GM18498 (cell line): ENCODE data around the gene PCNX4.
"Not testable (repeated sequence)": the region's sequence is repeated elsewhere in the genome, so short reads cannot be mapped to it uniquely, and the experiment has no call there.

Source experiments
- ATAC-seq: cut with Tn5 transposase; IDR thresholded peaks from one replicate; pipeline ENCODE4 v1.9.1; 2021; ENCODE audit warnings: mild to moderate bottlenecking, moderate library complexity; ENCODE audit not compliant: unreplicated experiment

The PCNX4 gene

DNA sequence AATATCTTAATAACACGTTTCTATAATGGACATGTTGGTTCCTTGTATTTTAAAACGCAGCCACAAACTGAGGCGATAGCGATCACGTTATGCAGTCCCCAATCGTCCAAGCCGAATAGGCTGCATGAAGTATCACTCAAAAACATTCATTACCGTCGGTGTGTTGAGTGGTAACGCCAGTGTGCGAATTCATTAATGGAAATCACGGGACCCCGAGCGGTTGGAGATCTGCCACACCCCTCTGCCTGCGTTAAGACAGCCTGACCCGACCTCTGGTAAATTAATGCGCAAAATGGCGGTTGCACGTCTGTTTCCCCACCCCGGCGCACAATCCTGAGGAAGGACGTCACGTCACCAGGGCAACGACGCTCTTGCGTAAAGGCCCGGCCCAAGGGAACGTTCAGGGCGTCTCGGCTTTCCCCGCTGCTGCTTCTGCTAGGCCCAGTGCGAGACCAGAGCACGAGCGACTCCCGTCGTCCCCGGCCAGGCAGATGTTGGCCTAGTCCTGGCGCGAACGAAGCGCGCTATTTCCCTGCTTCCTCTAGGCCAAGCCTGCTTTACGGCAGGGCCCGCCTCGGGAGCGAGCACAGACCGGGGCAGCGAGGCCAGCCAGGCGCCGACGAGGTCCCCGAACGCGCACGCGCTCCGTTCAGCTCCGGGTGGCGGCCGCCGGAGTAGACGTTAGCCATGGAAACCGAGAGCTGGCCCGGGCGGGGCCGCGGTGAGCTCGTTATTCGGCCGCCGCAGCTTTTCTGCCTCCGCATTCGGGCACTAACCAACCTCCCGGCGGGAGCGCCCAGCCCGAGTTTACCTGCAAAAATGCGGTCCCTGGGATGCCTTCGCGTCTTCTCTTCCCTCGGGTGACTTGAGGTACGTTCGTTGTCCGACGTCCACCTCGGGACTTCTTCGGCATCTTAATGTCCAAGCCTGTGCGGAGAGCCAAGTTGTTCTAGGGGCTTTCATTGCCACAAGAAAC is at the start of gene PCNX4:
Gene PCNX4, plus strand, starts transcription at position 374 of the 976 bp plus-strand sequence. CDS start 15,716 bp downstream, outside the sequence.
- peak; percentile 96 for ATAC-seq

DNA sequence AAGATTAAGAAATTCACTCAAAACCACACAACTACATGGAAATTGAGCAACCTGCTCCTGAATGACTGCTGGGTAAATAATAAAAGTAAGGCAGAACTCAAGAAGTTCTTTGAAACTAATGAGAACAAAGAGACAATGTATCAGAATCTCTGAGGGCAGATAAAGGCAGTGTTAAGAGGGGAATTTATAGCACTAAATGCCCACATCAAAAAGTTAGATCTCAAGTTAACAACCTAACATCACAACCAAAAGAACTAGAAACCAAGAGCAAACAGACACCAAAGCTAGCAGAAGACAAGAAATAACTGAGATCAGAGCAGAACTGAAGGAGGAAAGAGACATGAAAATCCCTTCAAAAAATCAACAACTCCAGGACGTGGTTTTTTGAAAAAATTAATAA is 43.7 kb upstream of the PCNX4 start:
- not testable (repeated sequence) for ATAC-seq

- no peak for ATAC-seq
These were observed 40.0 kb upstream of the PCNX4 start for GRCh38 chr14:60051721-60052221.

DNA sequence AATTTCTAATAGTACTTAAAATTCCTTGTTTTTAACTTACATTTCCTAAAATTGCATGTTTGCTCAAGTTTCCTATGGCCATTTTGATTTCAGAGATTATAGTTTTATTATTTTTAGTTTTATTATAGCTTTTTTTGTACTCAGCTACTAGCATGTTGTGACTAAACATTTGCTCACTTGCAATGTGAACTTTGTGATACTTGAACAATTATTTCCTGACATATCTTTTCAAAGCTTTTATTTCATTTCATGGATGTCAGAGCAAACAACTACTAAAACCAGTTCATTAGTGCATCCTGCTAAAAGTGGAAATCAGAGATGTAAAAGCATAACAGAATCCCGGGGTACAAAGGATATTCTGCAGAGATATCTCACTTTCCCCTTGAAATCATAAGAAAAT is 33.6 kb upstream of the PCNX4 start:
- no peak for ATAC-seq

- no peak for ATAC-seq
These were observed 30.4 kb upstream of the PCNX4 start for GRCh38 chr14:60061371-60061770.

GRCh38 chr14:60064491-60065072 is 27.1 kb upstream of the PCNX4 start:
- peak; percentile 68 for ATAC-seq

DNA sequence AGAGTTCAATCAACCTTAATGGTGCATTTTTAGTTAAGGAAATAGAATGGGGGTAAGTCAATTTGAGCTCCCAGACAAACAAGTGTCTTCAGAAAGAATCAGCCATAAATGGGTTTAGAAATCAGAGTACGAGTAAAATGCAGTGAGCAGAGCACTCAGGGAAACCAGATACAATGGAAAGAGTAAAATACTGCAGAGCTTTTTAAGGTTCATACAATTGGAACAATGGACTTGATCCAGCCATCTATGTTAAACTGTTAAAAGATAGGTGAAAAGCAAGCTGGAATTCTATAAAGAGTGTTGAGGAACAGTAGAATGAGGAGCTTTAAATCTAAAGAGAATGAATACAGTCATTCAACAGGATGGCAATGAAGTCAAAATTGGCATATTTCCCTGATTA is 23.8 kb upstream of the PCNX4 start:
- ATAC-seq = no peak

DNA sequence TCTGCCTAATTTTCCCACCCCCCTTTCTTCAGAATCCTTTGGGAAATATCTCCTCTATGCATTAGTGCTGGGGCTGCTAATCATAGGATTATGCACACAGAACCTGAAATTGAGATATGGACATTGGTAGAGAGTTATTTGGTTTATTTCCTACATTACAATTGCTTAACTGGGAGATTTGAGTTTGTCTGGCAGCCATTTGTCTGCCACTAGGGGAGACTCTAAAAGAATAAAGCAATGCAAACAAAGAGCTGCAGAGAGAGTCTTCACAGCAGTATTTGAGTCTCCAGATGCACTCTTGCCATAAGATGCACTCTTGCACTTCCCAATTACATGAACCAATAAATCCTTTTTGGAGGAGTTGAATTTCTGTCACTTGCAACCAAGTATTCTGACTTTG is 12.0 kb upstream of the PCNX4 start:
- no peak for ATAC-seq

DNA sequence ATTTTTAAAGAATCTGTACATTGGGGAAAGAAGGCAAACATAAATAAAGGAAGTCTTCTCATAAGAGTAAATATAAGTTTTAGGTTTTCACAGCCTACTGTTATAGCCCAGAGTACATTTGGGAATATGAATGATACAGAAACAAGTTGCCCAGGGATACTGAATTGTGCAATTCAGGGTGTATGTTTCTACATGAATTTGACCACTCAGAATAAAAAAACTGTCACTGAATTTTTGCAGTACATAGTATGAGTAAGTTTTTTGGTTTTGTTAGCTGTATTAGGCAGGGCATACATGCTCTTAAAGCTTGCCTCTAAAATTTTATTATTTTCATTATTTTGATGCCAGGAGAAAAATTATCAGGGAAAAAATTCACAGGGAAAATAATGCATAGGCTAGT is 6.6 kb upstream of the PCNX4 start:
- no peak for ATAC-seq

GRCh38 chr14:60085693-60086092 is 6.0 kb upstream of the PCNX4 start:
- ATAC-seq = no peak

DNA sequence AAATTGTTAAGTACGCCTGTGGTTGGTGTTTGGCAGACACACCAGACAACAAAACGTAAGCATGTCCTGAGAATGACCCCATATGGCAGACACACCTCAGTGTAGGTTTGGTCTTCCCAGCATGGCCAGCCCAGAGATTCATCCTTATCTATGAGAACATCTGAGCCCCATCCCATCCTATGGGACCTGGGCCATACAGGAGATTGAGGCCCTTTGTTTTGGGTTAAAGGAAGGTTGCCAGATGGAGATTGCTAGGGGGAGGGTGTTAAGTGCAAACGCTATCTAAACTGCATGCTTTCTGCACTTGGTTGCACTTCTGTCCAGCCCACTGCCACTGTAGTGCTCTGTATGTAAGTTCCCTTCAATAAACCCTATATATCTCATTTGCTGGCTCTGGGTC is 4.1 kb upstream of the PCNX4 start:
- no peak for ATAC-seq

GRCh38 chr14:60089221-60089620 is 2.5 kb upstream of the PCNX4 start:
- ATAC-seq = no peak

DNA sequence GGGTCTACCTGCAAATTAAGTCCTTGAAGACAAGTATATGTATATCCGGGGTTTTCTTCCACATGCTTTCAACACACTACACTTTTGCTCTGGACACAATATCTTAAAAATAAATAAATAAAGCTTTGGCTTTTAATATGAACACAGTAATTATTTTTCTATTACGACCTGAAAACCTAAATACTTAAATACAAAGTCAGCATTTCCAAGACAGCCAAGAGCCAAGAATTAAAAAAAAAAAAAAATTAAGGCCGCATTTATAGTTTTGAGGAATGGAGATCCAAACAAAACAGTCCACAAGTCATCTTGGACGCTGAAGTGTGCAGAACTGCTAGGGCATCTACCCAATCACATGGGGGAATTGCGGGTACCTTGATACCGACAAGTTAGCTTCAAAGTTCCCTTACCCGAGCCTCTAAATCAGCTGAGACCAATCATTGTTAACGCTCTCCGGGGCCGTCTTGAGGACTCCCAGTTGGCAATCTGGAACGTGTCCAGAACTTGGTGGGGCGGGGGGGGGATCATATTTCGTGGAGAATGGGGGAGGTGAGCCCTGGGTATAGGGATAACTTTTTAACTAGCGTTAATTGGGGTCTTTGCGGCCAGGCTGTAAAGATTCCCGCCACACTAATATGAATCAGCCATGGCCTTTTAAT is 731 bp upstream of the PCNX4 start:
- no peak for ATAC-seq

DNA sequence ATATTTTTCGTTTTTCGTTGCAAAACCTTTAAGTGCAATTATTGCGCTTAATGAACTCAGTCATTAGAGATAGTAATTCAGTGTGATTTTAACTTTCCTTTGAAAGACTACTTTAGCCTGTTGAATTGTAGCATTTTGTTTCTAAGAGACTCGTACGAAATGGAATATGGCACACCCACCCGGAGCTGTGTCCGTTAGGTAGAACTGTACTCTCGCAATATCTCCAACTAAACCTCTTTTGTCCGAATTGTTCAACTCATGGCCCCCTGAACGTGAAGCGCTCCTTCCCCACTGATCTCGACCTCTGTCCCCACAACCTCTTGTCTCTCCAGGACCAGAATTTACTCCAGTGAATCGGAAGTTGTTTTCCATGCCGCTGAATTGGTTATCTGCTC is 800 bp downstream of the PCNX4 start:
- no peak for ATAC-seq

DNA sequence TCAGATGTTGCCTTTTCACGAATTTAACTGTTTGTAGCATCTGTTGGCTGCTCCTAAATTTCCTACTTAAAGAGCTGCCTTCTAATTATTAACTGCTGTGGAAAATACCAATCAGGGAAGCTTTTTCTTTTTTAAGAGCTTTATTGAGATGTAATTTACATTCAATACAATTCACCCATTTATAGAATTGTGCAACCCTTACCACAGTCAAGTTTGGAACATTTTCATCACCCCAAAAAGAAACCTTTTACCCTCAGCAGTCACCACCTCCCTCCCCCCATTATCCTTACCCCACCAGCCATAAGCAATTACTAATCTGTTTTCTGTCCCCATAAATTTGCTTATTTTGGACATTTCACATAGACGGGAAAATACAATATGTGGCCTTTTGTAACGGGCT is 1.4 kb downstream of the PCNX4 start:
- no peak for ATAC-seq

- no peak for ATAC-seq
These were observed 1.9 kb downstream of the PCNX4 start for GRCh38 chr14:60093606-60094005.

- no peak for ATAC-seq
These were observed 2.7 kb downstream of the PCNX4 start for GRCh38 chr14:60094306-60094897.

GRCh38 chr14:60095231-60095630 is 3.5 kb downstream of the PCNX4 start:
- no peak for ATAC-seq

- ATAC-seq = no peak
These were observed 4.2 kb downstream of the PCNX4 start for GRCh38 chr14:60095781-60096450.

DNA sequence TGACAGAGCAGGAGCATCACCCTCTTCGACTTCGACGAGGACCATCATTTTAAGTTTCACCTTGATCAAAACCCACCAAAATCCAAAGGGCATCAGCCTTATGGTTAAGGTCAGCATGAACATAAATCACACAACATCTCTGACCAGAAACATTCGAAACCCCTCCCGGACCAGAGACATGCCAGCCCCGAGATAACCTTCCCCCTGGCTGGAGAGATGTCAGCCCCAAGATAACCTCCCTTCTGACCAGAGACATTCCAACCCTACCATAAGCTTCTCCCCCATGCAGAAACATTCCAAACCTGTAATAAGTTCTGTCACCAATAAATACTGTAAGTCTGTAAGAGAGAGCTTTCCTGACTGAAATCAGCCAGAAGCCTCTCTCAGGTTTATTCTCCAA is 6.3 kb downstream of the PCNX4 start:
- no peak for ATAC-seq

GRCh38 chr14:60099855-60100254 is 8.1 kb downstream of the PCNX4 start:
- not testable (repeated sequence) for ATAC-seq
